Activated CD8-positive, alpha-beta memory T cell treated with anti-CD3 and anti-CD28 coated beads for 4 hours (primary cell): ENCODE data around the gene ATL1.
"Not testable (repeated sequence)": the region's sequence is repeated elsewhere in the genome, so short reads cannot be mapped to it uniquely, and the experiment has no call there.

Experiments used
- DNase-seq, 2 donors: peaks; one replicate each; pipeline ENCODE4 v3.0.0-alpha.2; 2020; ENCODE audit warnings: low read depth in 2 of 2

The ATL1 gene

DNA sequence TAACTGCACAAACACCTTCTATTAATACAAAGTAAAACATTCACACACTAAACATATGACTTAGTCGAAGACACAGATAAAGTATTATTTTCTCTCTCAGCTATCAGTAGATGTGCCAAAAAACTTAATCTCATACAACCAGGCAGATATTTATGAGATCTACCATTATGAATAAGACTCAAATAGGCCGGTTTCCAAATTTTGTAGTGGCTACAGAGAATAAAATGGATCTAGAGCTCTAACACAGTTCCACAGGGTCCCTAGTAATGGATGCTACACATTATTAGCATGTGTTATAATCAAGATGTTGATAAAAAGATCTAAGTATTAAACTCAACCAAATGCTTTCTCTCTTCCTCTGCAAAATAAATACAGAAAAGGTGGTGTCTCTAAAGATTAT lies 97.8 kb downstream of the ATL1 start:
- no peak for DNase-seq

- DNase-seq, result no peak
Measured at GRCh38 chr14:50658203-50658602, 98.3 kb downstream of the ATL1 start.

- DNase-seq, result no peak
Measured at GRCh38 chr14:50659327-50659974, 99.5 kb downstream of the ATL1 start.

- not testable (repeated sequence) for DNase-seq
Measured at GRCh38 chr14:50664579-50664978, 104.6 kb downstream of the ATL1 start.

DNA sequence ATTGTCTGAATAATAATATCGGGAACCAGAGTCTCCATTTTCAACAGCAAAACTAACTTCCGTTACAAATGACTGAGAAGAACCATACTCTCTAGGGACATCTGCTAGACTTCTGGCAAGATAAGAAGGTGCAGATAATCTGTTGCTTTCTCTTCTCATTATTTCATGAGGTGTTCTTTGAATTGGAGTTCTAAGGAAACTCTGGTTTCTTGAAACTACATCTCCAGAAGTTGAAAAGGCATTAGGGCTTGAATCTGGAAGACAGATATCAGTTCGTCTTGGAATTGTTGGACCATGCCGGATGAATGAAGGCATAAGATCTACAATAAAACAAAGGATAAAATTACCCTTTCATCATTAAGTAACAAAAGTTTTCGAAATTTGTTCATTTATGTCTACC lies 105.4 kb downstream of the ATL1 start:
- DNase-seq, result not testable (repeated sequence)

- no peak for DNase-seq
Measured at GRCh38 chr14:50666772-50667683, 107.1 kb downstream of the ATL1 start.

GRCh38 chr14:50667684-50667995 lies 107.7 kb downstream of the ATL1 start:
- no peak for DNase-seq

GRCh38 chr14:50667996-50668825 lies 108.3 kb downstream of the ATL1 start, which contains the start of gene SAV1:
Gene SAV1 (minus strand): TSS chr14:50668306. CDS start chr14:50667967, 339 bp downstream.
- DNase-seq, result peak; percentile 10 to 14

DNA sequence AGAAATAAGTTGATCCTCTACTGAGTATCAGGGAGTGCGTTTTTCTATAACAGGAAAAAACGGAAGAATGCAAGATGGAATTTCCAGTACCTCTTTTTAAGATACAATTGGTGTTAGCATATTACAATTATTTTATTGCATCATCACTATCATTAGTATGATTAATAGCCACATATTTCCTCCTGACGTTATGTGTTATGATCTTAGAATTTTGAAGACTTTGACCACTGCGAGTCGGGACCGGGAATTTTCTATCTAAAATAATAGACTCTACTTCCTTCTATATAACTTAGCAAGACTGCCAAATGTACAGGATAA lies 108.8 kb downstream of the ATL1 start:
- DNase-seq, result no peak

DNA sequence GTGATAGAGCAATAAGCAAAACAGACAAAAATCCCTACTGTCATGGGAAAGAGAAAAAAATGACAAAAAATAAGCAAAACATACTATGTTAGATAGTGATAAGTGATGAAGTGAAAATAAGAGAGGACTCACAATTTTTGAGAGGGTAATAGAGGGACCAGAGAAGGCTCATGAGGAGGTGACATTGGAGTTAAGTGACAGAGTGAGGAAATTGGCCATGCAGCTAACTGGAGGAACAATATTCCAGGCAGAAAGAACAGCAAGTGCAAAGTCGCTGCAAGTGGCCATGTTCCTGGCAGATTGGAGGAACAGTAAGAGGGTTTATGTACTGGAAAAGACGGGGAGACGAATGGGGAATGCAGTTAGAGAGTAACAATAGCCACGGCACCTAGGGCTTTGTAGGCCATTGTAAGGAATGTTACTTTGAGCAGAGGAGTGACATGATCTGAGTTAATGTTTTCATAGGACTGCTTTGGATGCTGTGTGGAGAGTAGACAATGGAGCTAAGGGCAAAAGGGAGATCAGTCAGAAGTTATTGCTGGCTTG lies 109.6 kb downstream of the ATL1 start:
- DNase-seq, result no peak

- no peak for DNase-seq
Measured at GRCh38 chr14:50670196-50670865, 110.4 kb downstream of the ATL1 start.

GRCh38 chr14:50670866-50671256 lies 110.9 kb downstream of the ATL1 start:
- no peak for DNase-seq

DNA sequence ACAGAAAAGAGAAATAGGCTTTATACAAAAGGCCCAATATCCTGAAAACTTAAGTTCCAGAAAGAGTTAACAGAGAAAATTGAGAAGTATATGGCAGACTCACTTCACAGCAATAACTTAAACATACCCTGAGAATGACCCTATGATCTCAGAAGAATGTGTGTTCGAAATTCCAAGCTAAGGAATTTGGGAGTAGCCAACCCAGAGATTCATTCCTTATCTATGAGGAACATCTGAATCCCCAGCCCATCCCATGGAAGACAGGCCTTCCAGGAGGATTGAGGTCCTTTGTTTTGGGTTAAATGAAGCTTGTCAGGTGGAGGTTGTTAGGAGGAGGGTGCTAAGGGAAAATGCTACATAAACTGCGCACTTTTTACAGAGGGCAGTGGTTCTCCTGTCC lies 115.7 kb downstream of the ATL1 start:
- DNase-seq, result no peak

- DNase-seq, result no peak
Measured at GRCh38 chr14:50676814-50677516, 117.0 kb downstream of the ATL1 start.

GRCh38 chr14:50677527-50678063 lies 117.7 kb downstream of the ATL1 start:
- DNase-seq, result no peak

GRCh38 chr14:50678163-50678562 lies 118.2 kb downstream of the ATL1 start:
- DNase-seq, result no peak

- no peak for DNase-seq
Measured at GRCh38 chr14:50679674-50680073, 119.7 kb downstream of the ATL1 start.
